Tibial nerve (tissue), 4 donors: ENCODE measurements around the gene DNAJB6. TPM values are rescaled to one million over a fixed set of nuclear protein-coding genes. Genes with fewer than 3 reads are reported as not detected.

Source experiments
- DNase-seq, 2 donors: peaks; one replicate each; pipeline ENCODE4 v3.0.0-alpha.2; 2019; ENCODE audit warnings: low spot score in 2 of 2
- H3K27ac ChIP-seq, 4 donors: fragments of 200-600 bp; sonication (generic) in 3 of 4; one replicate each; pipeline ENCODE4 v1.5.1; 2017 to 2019; ENCODE audit warnings: mild to moderate bottlenecking in 1 of 4
- H3K27me3 ChIP-seq, 2 donors: fragments of 200-600 bp; sonication (generic) in 1 of 2; one replicate each; pipeline versions ENCODE4 v1.5.1 to v1.6.0; 2017 to 2019
- H3K36me3 ChIP-seq, 3 donors: fragments of 200-600 bp; sonication (generic); one replicate each; pipeline ENCODE4 v1.5.1; 2018 to 2019
- H3K4me1 ChIP-seq, 4 donors: fragments of 200-600 bp; sonication (generic) in 3 of 4; one replicate each; pipeline ENCODE4 v1.5.1; 2017 to 2019
- H3K4me3 ChIP-seq, 4 donors: fragments of 200-600 bp; sonication (generic) in 3 of 4; one replicate each; pipeline ENCODE4 v1.5.1; 2017 to 2019; ENCODE audit warnings: mild to moderate bottlenecking in 1 of 4, moderate library complexity in 1 of 4
- H3K9me3 ChIP-seq, 4 donors: fragments of 200-600 bp; sonication (generic) in 3 of 4; one replicate each; pipeline ENCODE4 v1.5.1; 2017 to 2019
- EP300 ChIP-seq, 2 donors: sonication (generic); formaldehyde crosslinking; IDR thresholded peaks; one replicate each; pipeline ENCODE4 v1.6.1; 2017; ENCODE audit warnings: antibody characterized with exemption in 2 of 2, mild to moderate bottlenecking in 1 of 2
- POLR2A ChIP-seq, 2 donors: fragments of 450-650 bp; IDR thresholded peaks; one replicate each; pipeline ENCODE4 v1.6.1; 2017; ENCODE audit warnings: antibody characterized with exemption in 2 of 2, mild to moderate bottlenecking in 2 of 2, moderate library complexity in 2 of 2
- WGBS, 2 donors: methylation state at CpG; one replicate each; pipeline ENCODE4 v1.1.5; 2018; 5-methylcytosine and 5-hydroxymethylcytosine counted together
- total RNA-seq, 4 donors: library from RNA; depleted of rRNA; stranded (reverse); fragments of >200 nt; gene quantifications; one replicate each; pipeline ENCODE4 v1.1.0, GENCODE V29; 2016
- TF ChIP-seq, protein P1 (sequence below), 5 experiments: fragments of 200-600 bp in 3 of 5; fragments of 450-650 bp in 2 of 5; sonication (generic) in 3 of 5; IDR thresholded peaks; one replicate each; pipeline ENCODE4 v1.5.1; 2016 to 2019; ENCODE audit warnings: antibody characterized with exemption in 5 of 5, mild to moderate bottlenecking in 3 of 5, moderate library complexity in 2 of 5

DNAJB6 gene
- total RNA-seq, 4 donors from 2014 or later: 85.5 to 106 (median 96.9) TPM

DNA sequence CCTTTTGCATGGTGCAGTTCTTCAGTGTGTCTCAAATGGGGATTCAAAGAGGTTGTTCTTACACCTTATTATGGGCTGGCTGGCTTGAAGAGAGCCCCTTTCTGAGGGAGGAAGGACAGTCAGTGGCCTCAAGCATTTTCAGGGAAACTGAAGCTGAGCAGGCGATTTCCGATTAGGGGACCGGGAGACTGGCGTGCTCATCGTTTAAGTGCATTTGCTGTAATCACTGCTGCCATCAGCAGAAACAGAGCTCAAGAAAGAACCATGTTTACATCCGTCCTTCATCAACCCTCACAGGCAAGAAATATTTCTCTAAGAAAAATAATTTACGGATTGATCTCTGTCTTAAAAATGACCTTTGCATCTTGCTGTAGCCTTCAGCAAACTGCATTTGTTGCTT is 32.2 kb downstream of the DNAJB6 start:
- Histone ChIP-seq H3K36me3 (peaks cover 0 to 93% (median 11%) of the 10 kb centered on the region in 3 donors), H3K4me3 (no peak overlapping the region), H3K27me3 (no peaks in the 10 kb centered on the region), H3K9me3 (no peaks in the 10 kb centered on the region), H3K4me1 (peaks cover 0 to 3% (median 0%) of the 10 kb centered on the region in 4 donors), H3K27ac (no peak overlapping the region)
- DNase-seq: no peak
- 92 to 97% methylated on average over 7 of the region's 7 CpGs for whole genome bisulfite sequencing, 2 donors
- TF ChIP-seq POLR2A (IDR thresholded peaks at IDR 0.05): no peak
- TF ChIP-seq, protein P1, sequence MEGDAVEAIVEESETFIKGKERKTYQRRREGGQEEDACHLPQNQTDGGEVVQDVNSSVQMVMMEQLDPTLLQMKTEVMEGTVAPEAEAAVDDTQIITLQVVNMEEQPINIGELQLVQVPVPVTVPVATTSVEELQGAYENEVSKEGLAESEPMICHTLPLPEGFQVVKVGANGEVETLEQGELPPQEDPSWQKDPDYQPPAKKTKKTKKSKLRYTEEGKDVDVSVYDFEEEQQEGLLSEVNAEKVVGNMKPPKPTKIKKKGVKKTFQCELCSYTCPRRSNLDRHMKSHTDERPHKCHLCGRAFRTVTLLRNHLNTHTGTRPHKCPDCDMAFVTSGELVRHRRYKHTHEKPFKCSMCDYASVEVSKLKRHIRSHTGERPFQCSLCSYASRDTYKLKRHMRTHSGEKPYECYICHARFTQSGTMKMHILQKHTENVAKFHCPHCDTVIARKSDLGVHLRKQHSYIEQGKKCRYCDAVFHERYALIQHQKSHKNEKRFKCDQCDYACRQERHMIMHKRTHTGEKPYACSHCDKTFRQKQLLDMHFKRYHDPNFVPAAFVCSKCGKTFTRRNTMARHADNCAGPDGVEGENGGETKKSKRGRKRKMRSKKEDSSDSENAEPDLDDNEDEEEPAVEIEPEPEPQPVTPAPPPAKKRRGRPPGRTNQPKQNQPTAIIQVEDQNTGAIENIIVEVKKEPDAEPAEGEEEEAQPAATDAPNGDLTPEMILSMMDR (IDR thresholded peaks at IDR 0.05): no peak
- no peak for TF ChIP-seq EP300 (IDR thresholded peaks at IDR 0.05)

DNA sequence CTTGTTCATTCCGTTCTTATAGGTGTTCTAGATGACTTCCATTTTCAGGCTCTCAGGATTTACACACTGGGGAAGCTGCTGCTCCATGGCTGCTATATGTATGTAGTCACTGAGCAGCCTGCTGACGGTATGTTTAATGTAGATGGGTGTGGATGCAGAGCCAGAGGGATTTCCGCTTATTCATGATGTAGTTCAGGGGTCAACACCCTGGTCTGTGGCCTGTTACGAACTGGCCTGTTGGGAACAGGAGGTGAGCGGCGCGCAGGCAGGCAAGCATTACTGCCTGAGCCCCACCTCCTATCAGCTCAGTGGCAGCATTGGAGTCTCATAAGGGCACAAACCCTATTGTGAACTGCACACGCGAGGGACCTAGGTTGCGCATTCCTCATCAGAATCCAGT is 33.9 kb downstream of the DNAJB6 start:
- Histone ChIP-seq H3K27ac (no peak overlapping the region), H3K9me3 (no peaks in the 10 kb centered on the region), H3K4me3 (no peak overlapping the region), H3K27me3 (no peaks in the 10 kb centered on the region), H3K4me1 (peaks cover 0 to 16% (median 0%) of the 10 kb centered on the region in 4 donors), H3K36me3 (peaks cover 0 to 78% (median 11%) of the 10 kb centered on the region in 3 donors)
- WGBS, 2 donors: 86 to 91% methylated on average over 10 of the region's 10 CpGs
- DNase-seq: no peak
- TF ChIP-seq, protein P1 (IDR thresholded peaks at IDR 0.05): no peak
- TF ChIP-seq POLR2A (IDR thresholded peaks at IDR 0.05) (no peak), EP300 (IDR thresholded peaks at IDR 0.05) (no peak)

GRCh38 chr7:157371296-157371695 is 34.5 kb downstream of the DNAJB6 start:
- no peaks in the 10 kb centered on the region for H3K9me3 ChIP-seq
- TF ChIP-seq POLR2A (IDR thresholded peaks at IDR 0.05): no peak
- no peak for TF ChIP-seq EP300 (IDR thresholded peaks at IDR 0.05)
- TF ChIP-seq, protein P1 (IDR thresholded peaks at IDR 0.05): no peak
- WGBS, 2 donors: 90 to 95% methylated on average over 9 of the region's 9 CpGs
- H3K36me3 ChIP-seq: peaks cover 0 to 72% (median 11%) of the 10 kb centered on the region in 3 donors
- no peaks in the 10 kb centered on the region for H3K27me3 ChIP-seq
- H3K4me1 ChIP-seq: peaks cover 0 to 21% (median 0%) of the 10 kb centered on the region in 4 donors
- no peak overlapping the region for H3K27ac ChIP-seq
- no peak for DNase-seq
- H3K4me3 ChIP-seq: no peak overlapping the region

- peaks cover 0 to 22% (median 0%) of the 10 kb centered on the region in 4 donors for H3K4me1 ChIP-seq
- TF ChIP-seq POLR2A (IDR thresholded peaks at IDR 0.05) (no peak), EP300 (IDR thresholded peaks at IDR 0.05) (no peak)
- TF ChIP-seq, protein P1 (IDR thresholded peaks at IDR 0.05): no peak
- no peaks in the 10 kb centered on the region for H3K27me3 ChIP-seq
- H3K27ac ChIP-seq: no peak overlapping the region
- no peak for DNase-seq
- H3K9me3 ChIP-seq: no peaks in the 10 kb centered on the region
- H3K4me3 ChIP-seq: no peak overlapping the region
- H3K36me3 ChIP-seq: peaks cover 0 to 64% (median 11%) of the 10 kb centered on the region in 3 donors
- WGBS, 2 donors: 89 to 94% methylated on average over 24 of the region's 24 CpGs
Observed at GRCh38 chr7:157372300-157373232, 35.8 kb downstream of the DNAJB6 start.

GRCh38 chr7:157373493-157373892 is 36.7 kb downstream of the DNAJB6 start:
- H3K4me3 ChIP-seq: no peak overlapping the region
- peaks cover 0 to 25% (median 0%) of the 10 kb centered on the region in 4 donors for H3K4me1 ChIP-seq
- no peaks in the 10 kb centered on the region for H3K27me3 ChIP-seq
- DNase-seq: no peak
- no peak for TF ChIP-seq POLR2A (IDR thresholded peaks at IDR 0.05)
- TF ChIP-seq, protein P1 (IDR thresholded peaks at IDR 0.05): no peak
- TF ChIP-seq EP300 (IDR thresholded peaks at IDR 0.05): no peak
- WGBS, 2 donors: 92 to 97% methylated on average over 7 of the region's 7 CpGs
- H3K36me3 ChIP-seq: peaks cover 0 to 63% (median 11%) of the 10 kb centered on the region in 3 donors
- no peak overlapping the region for H3K27ac ChIP-seq
- no peaks in the 10 kb centered on the region for H3K9me3 ChIP-seq
